IMR-90 (cell line): ENCODE measurements around the gene TFPI. TPM values are rescaled to one million over a fixed set of nuclear protein-coding genes. Genes with fewer than 3 reads are reported as not detected.

Source experiments
- ATAC-seq: fragments of 200-7000 bp; cut with Tn5 transposase; 2 replicates; pipeline ENCODE4 v1.9.1; 2020; ENCODE audit warnings: low read depth, mild to moderate bottlenecking, moderate library complexity
- Bru-seq: library from RNA; stranded (reverse); fragments of 400-500 nt; gene quantifications from one replicate; lab custom pipeline; 2021; lab: Mats Ljungman, UMichigan
- BruChase-seq, 2 experiments: library from RNA; stranded (reverse); fragments of 400-500 nt; gene quantifications; one replicate each; lab custom pipeline; 2021; lab: Mats Ljungman, UMichigan
- BruUV-seq: library from RNA; stranded (reverse); fragments of 400-500 nt; replicated peaks from 2 replicates; lab custom pipeline; 2021; lab: Mats Ljungman, UMichigan
- CTCF ChIA-PET: fragments of 300-600 bp; formaldehyde crosslinking; extraction: SDS; loops from one replicate; lab custom pipeline; 2021; ENCODE audit warnings: antibody characterized with exemption; lab: Yijun Ruan, JAX
- POLR2A ChIA-PET: fragments of 300-600 bp; sonication (Branson Sonifier 250); formaldehyde crosslinking; loops from one replicate; lab custom pipeline; 2022; ENCODE audit warnings: antibody characterized with exemption; ENCODE audit not compliant: unreplicated experiment; lab: Charles Lee
- DNase-seq: peaks from one replicate; pipeline ENCODE4 v3.0.0; 2013
- H2AFZ ChIP-seq: replicated peaks from 2 replicates; pipeline ENCODE3; 2013; ENCODE audit warnings: low read length, mild to moderate bottlenecking; ENCODE audit not compliant: poor library complexity
- H2AK5ac ChIP-seq: 2 replicates; pipeline ENCODE4 v1.6.1; 2013; ENCODE audit warnings: low read depth, low read length, inconsistent platforms
- H2AK9ac ChIP-seq: replicated peaks from 2 replicates; pipeline ENCODE3; 2013; ENCODE audit warnings: mild to moderate bottlenecking, low read depth, low read length, moderate library complexity; ENCODE audit not compliant: poor library complexity
- H2BK120ac ChIP-seq: 2 replicates; pipeline ENCODE4 v1.6.1; 2013; ENCODE audit warnings: low read depth, low read length, inconsistent platforms
- H2BK15ac ChIP-seq: 3 replicates; pipeline ENCODE4 v1.6.1; 2013; ENCODE audit warnings: low read depth, low read length, inconsistent platforms
- H2BK20ac ChIP-seq: 2 replicates; pipeline ENCODE4 v1.6.1; 2013; ENCODE audit warnings: low read depth, mild to moderate bottlenecking, inconsistent platforms, low read length, moderate library complexity
- H2BK5ac ChIP-seq: 2 replicates; pipeline ENCODE4 v1.6.1; 2013; ENCODE audit warnings: mild to moderate bottlenecking, low read depth, low read length, inconsistent platforms; ENCODE audit not compliant: poor library complexity, severe bottlenecking
- H3K14ac ChIP-seq: replicated peaks from 2 replicates; pipeline ENCODE4 v1.6.1; 2013; ENCODE audit warnings: low read depth, low read length, inconsistent platforms
- H3K18ac ChIP-seq: 2 replicates; pipeline ENCODE4 v1.6.1; 2013; ENCODE audit warnings: low read depth, low read length, control low read depth
- H3K23ac ChIP-seq: 2 replicates; pipeline ENCODE4 v1.6.1; 2013; ENCODE audit warnings: low read depth, low read length, inconsistent platforms
- H3K27ac ChIP-seq: 2 replicates; pipeline ENCODE4 v1.5.1; 2013; ENCODE audit warnings: mild to moderate bottlenecking, control low read depth, low read length; ENCODE audit not compliant: insufficient read depth
- H3K27me3 ChIP-seq: 2 replicates; pipeline ENCODE4 v1.6.1; 2013; ENCODE audit warnings: low read length; ENCODE audit not compliant: control insufficient read depth, insufficient read depth
- H3K36me3 ChIP-seq: 2 replicates; pipeline ENCODE4 v1.6.1; 2013; ENCODE audit warnings: low read length, mixed read lengths; ENCODE audit not compliant: control insufficient read depth, insufficient read depth
- H3K4ac ChIP-seq: 2 replicates; pipeline ENCODE4 v1.6.1; 2013; ENCODE audit warnings: low read depth, low read length, inconsistent platforms
- H3K4me1 ChIP-seq: 2 replicates; pipeline ENCODE4 v1.6.1; 2013; ENCODE audit warnings: low read length, mixed read lengths; ENCODE audit not compliant: control insufficient read depth, insufficient read depth
- H3K4me2 ChIP-seq: 2 replicates; pipeline ENCODE4 v1.6.1; 2013; ENCODE audit warnings: low read depth, mild to moderate bottlenecking, control low read depth, low read length, moderate library complexity
- H3K4me3 ChIP-seq: 2 replicates; pipeline ENCODE4 v1.5.1; 2013; ENCODE audit warnings: low read depth, mild to moderate bottlenecking, control low read depth, low read length, moderate library complexity; ENCODE audit not compliant: insufficient read depth
- H3K56ac ChIP-seq: 2 replicates; pipeline ENCODE4 v1.6.1; 2013; ENCODE audit warnings: low read length, inconsistent platforms; ENCODE audit not compliant: insufficient read depth; ENCODE audit errors: extremely low read depth
- H3K79me1 ChIP-seq, 2 experiments: 2 replicates each; pipeline ENCODE4 v1.6.1; 2013; ENCODE audit warnings: low read length in 2 of 2, inconsistent platforms in 1 of 2, low read depth in 1 of 2
- H3K9ac ChIP-seq: 2 replicates; pipeline ENCODE4 v1.6.1; 2013; ENCODE audit warnings: low read depth, low read length, control low read depth
- H3K9me1 ChIP-seq: 2 replicates; pipeline ENCODE4 v1.6.1; 2013; ENCODE audit warnings: low read length, inconsistent platforms; ENCODE audit not compliant: insufficient read depth
- H3K9me3 ChIP-seq: 2 replicates; pipeline ENCODE4 v1.6.1; 2013; ENCODE audit warnings: low read length; ENCODE audit not compliant: control insufficient read depth, insufficient read depth
- H4K20me1 ChIP-seq: 2 replicates; pipeline ENCODE4 v1.6.1; 2013; ENCODE audit warnings: low read length, inconsistent platforms; ENCODE audit not compliant: insufficient read depth
- H4K5ac ChIP-seq: 2 replicates; pipeline ENCODE4 v1.6.1; 2013; ENCODE audit warnings: mild to moderate bottlenecking, low read depth, low read length, control low read depth
- H4K8ac ChIP-seq, 2 experiments: 2 replicates each; pipeline ENCODE4 v1.6.1; 2013; ENCODE audit warnings: low read depth in 2 of 2, low read length in 2 of 2, control low read depth in 1 of 2, inconsistent platforms in 1 of 2
- H4K91ac ChIP-seq: 2 replicates; pipeline ENCODE4 v1.6.1; 2013; ENCODE audit warnings: low read depth, low read length, inconsistent platforms; ENCODE audit not compliant: insufficient read depth
- BHLHE40 ChIP-seq: fragments of 150-350 bp; IDR thresholded peaks from 2 replicates; pipeline ENCODE4 v1.6.1; 2016; ENCODE audit warnings: mild to moderate bottlenecking, low read depth, low read length
- CHD1 ChIP-seq: IDR thresholded peaks from 2 replicates; pipeline ENCODE4 v1.6.1; 2012; ENCODE audit warnings: low read depth, low read length, improper control_type of control experiment
- MAFK ChIP-seq: IDR thresholded peaks from 2 replicates; pipeline ENCODE4 v1.6.1; 2012; ENCODE audit warnings: low read depth, low read length, improper control_type of control experiment
- POLR2A ChIP-seq: IDR thresholded peaks from 2 replicates; pipeline ENCODE4 v1.6.1; 2012; ENCODE audit warnings: mild to moderate bottlenecking, low read depth, low read length
- RAD21 ChIP-seq: IDR thresholded peaks from 2 replicates; pipeline ENCODE4 v1.6.1; 2012; ENCODE audit warnings: low read length, improper control_type of control experiment
- WGBS, 2 experiments: methylation state at CpG; one replicate each; pipeline versions ENCODE4 v1.1.5 to v1.1.7; 2013; ENCODE audit warnings: missing lambda C conversion rate in 2 of 2; ENCODE audit not compliant: insufficient read length in 1 of 2; ENCODE audit errors: extremely low coverage in 2 of 2; 5-methylcytosine and 5-hydroxymethylcytosine counted together
- dilution Hi-C: fragments of 300-500 bp; cut with HindIII; formaldehyde crosslinking; loops from one replicate; pipeline ENCODE4 v1.14.3; 2018; ENCODE audit warnings: low sequenced_read_pairs; ENCODE audit not compliant: unreplicated experiment
- in situ Hi-C: fragments of 300-500 bp; cut with MboI; formaldehyde crosslinking; loops from 3 replicates; pipeline ENCODE4 v1.14.3; 2019; ENCODE audit warnings: low sequenced_read_pairs, inconsistent platforms, mixed read lengths
- intact Hi-C: fragments of 100-400 bp; cut with micrococcal nuclease; formaldehyde crosslinking; loops from 2 replicates; pipeline ENCODE4 v1.10.0; 2022
- long read RNA-seq: library from polyadenylated mRNA; unstranded; transcript quantifications from one replicate; pipeline ENCODE4 v2.0.0, GENCODE V29; 2021; ENCODE audit not compliant: unreplicated experiment
- polyA plus RNA-seq, 3 experiments: library from polyadenylated mRNA; depleted of rRNA; stranded (reverse); fragments of >200 nt; gene quantifications; 2 replicates each; pipeline ENCODE4 v1.2.3, GENCODE V29; 2012; ENCODE audit warnings: low replicate concordance in 1 of 3
- total RNA-seq: library from RNA; depleted of rRNA; stranded (reverse); fragments of >200 nt; gene quantifications from 2 replicates; pipeline ENCODE4 v1.2.3, GENCODE V29; 2012; rRNA removed

TFPI gene
- total RNA-seq (83.0 and 93.9 TPM in 2 replicates), polyA plus RNA-seq (2012; rRNA removed) (25.6 and 33.9 TPM in 2 replicates), Bru-seq, nascent RNA (percentile 96 among the genes with signal in this experiment), BruChase-seq, experiment 1, labeled RNA remaining after a 6-hour chase (percentile 90 among the genes with signal in this experiment), BruChase-seq, experiment 2, labeled RNA remaining after a 2-hour chase (percentile 91 among the genes with signal in this experiment)
- polyA plus RNA-seq (2012; cell fraction: cytosol; rRNA removed) = 5.4 and 6.5 TPM in 2 replicates
- 2.1 and 22.1 TPM in 2 replicates for polyA plus RNA-seq (2012; cell fraction: nucleus; rRNA removed; ENCODE audit: low replicate concordance)
- long read RNA-seq, transcript TFPI-202 (7 exons, 1,088 nt) = minor isoform, 8 of 295 reads
- long read RNA-seq, transcript TFPI-201 (8 exons, 3,885 nt) = major isoform, 170 of 295 reads
- long read RNA-seq, partial matches to known transcripts = 31 of 295 reads
- long read RNA-seq, other reads (novel, unspliced or antisense) = 84 of 295 reads

DNA sequence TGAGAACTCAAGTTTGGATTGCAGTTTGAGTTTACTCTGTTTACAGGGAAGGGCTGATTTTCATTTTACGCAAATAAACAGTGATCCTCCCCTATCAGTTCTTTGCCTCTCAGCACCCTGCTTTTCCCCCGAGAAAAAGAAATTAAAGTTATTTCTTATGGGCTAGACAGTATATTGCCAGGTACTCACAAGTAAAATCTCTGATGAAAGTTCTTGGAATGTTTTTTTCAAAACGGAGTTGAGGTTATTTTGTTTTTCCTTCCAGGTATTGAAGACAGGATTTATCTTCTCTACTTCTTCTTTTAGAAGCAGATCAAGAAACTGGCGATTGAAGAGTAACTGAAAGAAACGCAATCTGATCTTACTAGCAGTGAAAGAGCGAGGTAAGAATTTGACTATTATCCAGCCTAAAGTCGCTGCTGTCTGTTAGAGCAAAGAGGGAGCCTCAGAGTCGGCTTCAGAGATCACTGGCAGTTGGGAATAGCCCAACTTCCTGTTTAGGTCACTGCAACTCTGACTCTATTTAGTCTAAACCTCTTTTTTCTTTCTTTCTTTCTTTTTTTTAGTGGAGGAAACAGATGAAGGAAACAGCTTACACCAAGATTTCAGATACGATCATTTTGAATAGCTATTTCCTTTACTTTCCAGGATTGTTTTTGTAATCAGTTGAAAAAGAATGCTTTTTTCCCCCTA, at the start of gene TFPI:
Gene TFPI, minus strand, starts transcription at position 425 of the 693 bp plus-strand sequence. CDS start 50,667 bp downstream, outside the sequence.
- H3K23ac ChIP-seq = peak within 1 kb of the TSS; percentile 56; the same call in 1 of the 2 replicates
- peak within 1 kb of the TSS; percentile 68 for H3K14ac ChIP-seq
- H3K4me1 ChIP-seq = peaks cover 3% of the 10 kb centered on the region; the same call in 1 of the 2 replicates
- peak within 1 kb of the TSS; percentile 72 for H4K5ac ChIP-seq
- no peaks in the 10 kb centered on the region for H3K27me3 ChIP-seq
- peak within 1 kb of the TSS; percentile 84 for H3K27ac ChIP-seq
- in situ Hi-C loops (no loop called here), dilution Hi-C loops (no loop called here), intact Hi-C loops (no loop called here)
- H3K4me3 ChIP-seq = peak within 1 kb of the TSS; percentile 92
- H2BK5ac ChIP-seq = peak within 1 kb of the TSS; percentile 89
- peak within 1 kb of the TSS; percentile 74 for H3K4me2 ChIP-seq
- TSS peak; percentile 76 for BruUV-seq
- ATAC-seq = peak; percentile 79
- H4K8ac ChIP-seq = peak within 1 kb of the TSS; percentile 69 to 70
- peak within 1 kb of the TSS; percentile 64; the same call in 1 of the 2 replicates for H3K4ac ChIP-seq
- H4K20me1 ChIP-seq = peaks cover 4% of the 10 kb centered on the region; the same call in 1 of the 2 replicates
- H2AK9ac ChIP-seq = no peak within 1 kb of the TSS
- no peak for TF ChIP-seq BHLHE40
- no peak for TF ChIP-seq MAFK
- TF ChIP-seq RAD21 = 0 out of 2 replicates have a peak, but pooled peaks have one; percentile 6
- no peak for TF ChIP-seq CHD1
- TF ChIP-seq POLR2A = peak; percentile 91
- H2BK20ac ChIP-seq = peak within 1 kb of the TSS; percentile 75
- H3K56ac ChIP-seq = peak within 1 kb of the TSS; percentile 98
- DNase-seq = peak; percentile 78
- H2AK5ac ChIP-seq = no peak within 1 kb of the TSS
- H2BK120ac ChIP-seq = peak within 1 kb of the TSS; percentile 79
- no peaks in the 10 kb centered on the region for H3K9me3 ChIP-seq
- 0 out of 2 replicates have a peak, but pooled peaks cover 2% of the 10 kb centered on the region for H3K9me1 ChIP-seq
- 0% methylated on average over 2 of the region's 9 CpGs; no CpG with 5 or more reads in 1 of the 2 experiments for WGBS, 2 experiments
- peaks cover 3 to 17% of the 10 kb centered on the region in 2 experiments; a peak in 2 of 4 replicates for H3K79me1 ChIP-seq
- H3K9ac ChIP-seq = peak within 1 kb of the TSS; percentile 94
- H2BK15ac ChIP-seq = peak within 1 kb of the TSS; percentile 80
- H4K91ac ChIP-seq = peak within 1 kb of the TSS; percentile 82
- peak within 1 kb of the TSS; percentile 85 for H3K18ac ChIP-seq
- H2AFZ ChIP-seq = no peak within 1 kb of the TSS
- CTCF ChIA-PET = interaction anchor here (0.6 to 1.2 kb wide), 2 partner anchors 12 to 54 kb away, joined by 3 read pairs; no protein-coding TSS in a partner anchor
- H3K36me3 ChIP-seq = peaks cover 4% of the 10 kb centered on the region
- POLR2A ChIA-PET = no interaction called here
